ENCODE measurements around the gene FAM111B.
"Not testable (repeated sequence)": the region's sequence is repeated elsewhere in the genome, so short reads cannot be mapped to it uniquely, and the experiment has no call there.

Gene FAM111B, protein sequence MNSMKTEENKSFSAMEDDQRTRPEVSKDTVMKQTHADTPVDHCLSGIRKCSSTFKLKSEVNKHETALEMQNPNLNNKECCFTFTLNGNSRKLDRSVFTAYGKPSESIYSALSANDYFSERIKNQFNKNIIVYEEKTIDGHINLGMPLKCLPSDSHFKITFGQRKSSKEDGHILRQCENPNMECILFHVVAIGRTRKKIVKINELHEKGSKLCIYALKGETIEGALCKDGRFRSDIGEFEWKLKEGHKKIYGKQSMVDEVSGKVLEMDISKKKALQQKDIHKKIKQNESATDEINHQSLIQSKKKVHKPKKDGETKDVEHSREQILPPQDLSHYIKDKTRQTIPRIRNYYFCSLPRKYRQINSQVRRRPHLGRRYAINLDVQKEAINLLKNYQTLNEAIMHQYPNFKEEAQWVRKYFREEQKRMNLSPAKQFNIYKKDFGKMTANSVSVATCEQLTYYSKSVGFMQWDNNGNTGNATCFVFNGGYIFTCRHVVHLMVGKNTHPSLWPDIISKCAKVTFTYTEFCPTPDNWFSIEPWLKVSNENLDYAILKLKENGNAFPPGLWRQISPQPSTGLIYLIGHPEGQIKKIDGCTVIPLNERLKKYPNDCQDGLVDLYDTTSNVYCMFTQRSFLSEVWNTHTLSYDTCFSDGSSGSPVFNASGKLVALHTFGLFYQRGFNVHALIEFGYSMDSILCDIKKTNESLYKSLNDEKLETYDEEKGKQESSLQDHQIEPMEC

DNA sequence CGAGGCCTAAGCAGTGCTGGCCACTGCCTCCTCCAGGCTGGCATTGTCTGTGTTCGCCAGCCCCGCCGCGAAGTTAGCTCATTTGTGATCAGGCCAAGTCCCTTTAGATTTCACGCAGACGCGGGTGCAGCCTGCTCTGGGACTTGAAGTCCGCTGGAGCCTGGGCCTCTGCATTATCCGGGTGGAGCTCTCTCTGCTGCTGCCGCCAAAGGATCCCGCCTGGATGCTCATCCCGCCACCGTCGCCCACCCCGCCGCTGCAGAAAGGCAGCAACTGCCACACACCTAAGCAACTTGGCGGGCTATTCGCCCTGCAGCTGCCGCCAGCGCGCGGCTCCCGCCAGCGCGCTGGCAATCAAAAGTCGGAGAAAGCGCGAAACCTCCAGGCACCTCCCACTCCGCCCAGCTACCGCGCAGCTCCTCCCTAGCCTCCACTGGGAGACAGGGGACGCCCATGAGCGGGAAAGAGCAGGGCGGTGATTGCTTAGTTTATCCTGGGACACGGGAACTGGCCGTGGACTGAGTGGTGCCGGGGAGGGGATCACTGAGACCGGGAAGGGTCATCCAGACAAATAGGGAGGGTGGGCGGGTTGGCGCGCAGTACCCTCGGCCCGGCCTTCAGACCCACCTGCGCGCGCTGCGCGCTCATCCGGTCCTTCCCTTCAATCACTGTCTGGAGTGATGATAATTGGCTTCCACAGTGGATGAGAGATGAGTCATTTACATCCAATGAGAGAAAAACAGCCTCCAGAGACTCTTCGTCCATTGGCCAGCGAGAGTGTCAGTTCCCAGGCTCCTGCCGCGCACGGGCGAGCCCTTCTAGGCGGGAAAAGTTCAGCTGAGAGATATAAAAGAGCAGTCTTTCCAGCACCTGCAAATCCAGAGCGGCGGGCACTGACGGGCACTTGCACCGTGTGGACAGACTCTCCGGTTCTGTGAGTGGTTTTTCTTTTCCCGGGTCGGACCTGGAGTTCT is at the start of gene FAM111B:
Gene FAM111B, plus strand, starts transcription at position 875 of the 974 bp plus-strand sequence. CDS start 2,389 bp downstream, outside the sequence.
- peak; percentile 91 for DNase-seq

DNA sequence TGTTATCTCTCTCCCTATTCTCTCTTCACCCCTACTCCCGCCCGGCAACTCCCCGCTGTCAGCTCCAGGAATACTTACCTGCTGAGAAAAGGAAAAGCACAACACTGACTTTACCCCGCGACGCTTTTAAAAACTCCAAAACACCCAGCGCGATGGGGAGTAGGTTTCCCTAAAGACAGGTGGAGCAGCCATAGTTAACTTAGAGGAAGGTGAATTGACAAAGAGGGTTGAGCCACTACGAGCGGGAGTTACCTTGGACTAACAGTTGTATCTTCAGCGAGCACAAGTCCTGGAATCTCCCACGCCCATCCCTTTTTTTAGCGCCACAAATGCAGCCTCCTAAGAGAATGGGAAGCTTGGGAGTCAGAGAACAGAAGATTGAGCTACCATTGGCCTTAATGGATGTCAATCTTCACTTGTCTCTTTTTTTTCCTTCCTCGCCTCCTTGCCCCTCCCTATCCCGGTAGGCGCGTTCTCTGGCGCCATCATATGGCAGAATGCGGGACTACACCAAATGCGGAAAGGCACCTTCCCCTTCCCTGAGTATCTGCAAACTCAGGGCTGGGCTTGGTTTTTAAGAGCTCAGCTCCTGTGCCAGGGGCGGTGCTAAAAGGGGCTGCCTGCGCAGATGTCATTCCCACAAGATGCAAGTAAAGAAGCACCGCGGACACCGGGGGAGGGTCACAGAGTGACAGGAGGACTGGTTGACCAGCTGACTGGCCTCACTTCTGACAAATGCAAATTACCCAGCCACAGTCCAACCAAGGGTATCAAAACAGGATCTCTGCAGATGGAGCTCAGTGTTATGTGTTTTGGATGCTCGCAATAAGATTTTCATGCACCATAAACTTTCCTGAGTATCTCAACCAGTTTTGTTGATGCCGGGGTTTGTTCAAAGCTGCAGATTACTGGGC is 48.7 kb upstream of the FAM111B start:
- DNase-seq: peak; percentile 86

DNA sequence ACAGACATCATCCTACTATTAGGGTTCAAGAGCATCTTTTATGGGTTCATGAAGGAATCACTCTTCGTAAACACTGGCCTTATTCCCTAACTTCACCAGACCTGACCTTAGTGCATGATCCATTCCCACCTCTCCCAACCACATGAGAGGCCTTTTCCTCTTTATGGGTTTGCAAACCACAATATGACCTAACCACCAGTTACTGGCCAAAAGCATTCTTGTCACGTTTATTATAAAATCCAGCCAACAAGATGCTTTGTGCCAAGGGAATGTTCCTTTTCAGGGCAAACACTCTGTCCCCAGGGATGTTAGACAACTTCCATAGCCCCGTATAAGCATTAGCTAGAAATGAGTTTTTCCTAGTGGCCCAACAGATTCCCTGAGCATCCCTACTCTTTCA is 46.9 kb upstream of the FAM111B start:
- not testable (repeated sequence) for DNase-seq

DNA sequence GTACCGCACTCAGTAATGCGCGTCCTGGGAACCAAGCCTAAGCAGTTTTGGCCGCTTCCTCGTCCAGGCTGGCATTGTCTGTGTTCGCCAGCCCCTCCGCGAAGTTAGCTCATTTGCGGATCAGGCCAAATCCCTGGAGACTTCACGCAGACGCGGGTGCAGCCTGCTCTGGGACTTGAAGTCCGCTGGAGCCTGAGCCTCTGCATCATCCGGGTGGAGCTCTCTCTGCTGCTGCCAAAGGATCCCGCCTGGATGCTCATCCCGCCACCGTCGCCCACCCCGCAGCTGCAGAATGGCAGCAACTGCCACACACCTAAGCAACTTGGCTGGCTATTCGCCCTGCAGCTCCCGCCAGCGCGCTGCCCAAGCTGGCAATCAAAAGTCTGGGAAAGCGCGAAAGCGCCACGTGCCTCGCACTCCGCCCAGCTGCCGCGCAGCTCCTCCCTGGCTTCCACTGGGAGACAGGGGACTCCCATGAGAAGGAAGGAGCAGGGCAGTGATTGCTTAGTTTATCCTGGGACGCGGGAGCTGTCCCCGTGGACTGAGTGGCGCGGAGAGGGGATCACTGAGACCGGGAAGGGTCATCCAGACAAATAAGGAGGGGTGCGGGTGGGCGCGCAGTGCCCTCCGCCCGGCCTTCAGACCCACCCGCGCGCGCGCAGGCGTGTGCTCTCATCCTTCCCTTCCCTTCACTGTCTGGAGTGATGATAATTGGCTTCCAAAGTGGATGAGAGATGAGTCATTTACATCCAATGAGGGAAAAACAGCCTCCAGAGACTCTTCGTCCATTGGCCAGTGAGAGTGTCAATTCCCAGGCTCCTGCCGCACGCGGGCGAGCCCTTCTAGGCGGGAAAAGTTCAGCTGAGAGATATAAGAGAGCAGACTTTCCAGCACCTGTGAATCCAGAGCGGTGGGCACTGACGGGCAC is 44.2 kb upstream of the FAM111B start:
- no peak for DNase-seq

DNA sequence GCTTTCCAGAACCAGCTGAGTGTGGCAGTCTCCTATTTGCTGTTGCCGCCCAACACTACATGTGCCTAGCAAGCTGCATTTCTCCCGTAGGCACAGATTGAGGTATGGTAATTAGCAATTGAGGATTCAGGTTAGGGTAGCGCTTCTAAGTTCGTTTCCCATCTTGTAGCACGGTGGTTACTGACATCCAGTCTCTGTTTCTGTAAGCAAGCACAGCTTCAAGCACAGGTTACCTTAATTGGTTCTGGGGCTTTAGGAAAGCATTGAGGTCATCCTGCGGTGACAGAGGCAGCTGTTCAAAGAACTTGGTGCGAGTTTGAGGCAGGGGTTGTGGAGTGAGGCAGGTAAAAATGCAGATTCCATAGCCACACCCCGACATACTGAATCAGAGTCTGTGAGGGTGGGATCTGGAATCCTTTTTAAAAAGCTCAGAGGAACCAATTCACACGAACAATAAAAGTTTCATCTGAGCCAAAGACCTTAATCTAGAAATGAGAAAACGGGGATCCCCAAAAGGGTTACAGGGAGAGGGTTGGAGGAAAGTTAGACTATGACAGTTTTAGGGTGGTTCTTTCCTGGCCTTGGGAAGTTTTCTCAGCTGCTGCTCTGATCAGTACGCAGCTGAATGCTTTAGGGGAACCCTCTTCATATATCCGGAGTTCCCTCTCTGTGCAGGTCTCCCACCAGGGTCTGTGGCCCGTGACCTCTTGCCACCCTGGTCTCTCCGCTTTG is 42.9 kb upstream of the FAM111B start:
- DNase-seq: not testable (repeated sequence)

DNA sequence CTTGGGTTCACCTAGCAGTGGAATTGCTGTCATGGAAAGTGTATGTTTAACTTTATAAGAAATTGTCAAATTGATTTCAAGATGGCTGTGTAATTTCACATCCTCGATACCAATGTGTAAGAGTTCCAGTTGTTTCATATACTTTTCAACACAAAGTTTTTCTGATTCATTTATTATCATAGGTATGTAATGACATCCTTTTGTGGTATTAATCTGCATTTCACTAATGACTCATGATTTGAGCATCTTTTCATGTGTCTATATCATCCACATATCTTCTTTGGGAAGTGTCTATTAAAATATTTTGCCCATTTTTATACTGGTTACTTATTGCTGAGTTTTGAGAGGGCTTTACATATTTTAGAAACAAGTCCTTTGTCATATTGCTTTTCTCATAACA is 38.0 kb upstream of the FAM111B start:
- no peak for DNase-seq

DNA sequence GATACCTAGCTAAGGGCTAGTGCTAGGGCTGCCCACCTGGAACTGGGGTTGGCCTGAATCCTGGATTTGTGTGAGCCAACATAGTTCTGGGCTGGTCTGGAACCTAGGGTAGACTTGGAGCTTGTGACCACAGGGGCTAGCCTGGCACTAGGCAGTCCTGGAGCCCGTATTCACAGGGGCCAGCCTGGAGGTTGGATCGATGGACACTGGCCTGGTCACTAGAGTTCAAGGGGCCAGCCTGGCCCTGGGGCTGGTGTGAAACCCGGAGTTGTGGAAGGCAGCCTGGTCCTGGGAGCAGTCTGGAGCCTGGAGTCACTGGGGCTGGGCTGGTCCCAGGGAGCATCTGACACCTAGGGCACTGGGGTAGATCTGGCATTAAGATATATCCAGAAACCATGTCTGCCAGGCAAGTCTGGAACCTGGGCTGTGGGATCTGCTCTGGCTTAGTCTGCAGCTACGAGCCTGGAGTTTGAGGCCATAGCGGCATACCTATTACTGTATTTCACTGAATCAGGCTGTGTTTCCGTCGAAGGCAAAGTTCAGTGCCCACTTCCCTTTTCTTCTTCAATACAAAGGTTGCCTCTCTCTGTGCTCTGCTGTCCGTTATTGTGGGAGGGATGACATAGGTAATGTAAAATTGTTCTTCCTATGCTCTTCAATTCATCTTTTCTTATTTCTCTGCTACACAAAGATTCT is 30.0 kb upstream of the FAM111B start:
- DNase-seq: no peak

DNA sequence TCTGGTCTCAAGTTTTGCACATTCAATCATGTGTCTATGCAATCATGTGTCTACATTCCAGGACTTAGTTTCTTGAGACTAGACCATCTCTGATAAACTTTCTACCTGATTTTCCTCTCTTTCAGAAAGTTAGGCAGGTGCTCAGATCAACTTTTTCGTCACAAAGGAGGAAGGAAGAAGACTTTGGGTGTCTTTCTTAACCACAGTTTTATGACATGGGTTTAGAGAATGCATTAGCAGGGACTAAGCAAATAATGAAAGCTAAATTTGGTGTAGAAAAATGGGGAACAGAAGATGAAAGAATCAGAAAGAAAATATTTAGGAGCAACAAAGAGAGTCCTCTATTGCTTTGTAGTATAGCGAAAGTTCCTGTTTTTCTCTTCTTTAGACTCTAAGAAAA is 28.6 kb upstream of the FAM111B start:
- DNase-seq: no peak

DNA sequence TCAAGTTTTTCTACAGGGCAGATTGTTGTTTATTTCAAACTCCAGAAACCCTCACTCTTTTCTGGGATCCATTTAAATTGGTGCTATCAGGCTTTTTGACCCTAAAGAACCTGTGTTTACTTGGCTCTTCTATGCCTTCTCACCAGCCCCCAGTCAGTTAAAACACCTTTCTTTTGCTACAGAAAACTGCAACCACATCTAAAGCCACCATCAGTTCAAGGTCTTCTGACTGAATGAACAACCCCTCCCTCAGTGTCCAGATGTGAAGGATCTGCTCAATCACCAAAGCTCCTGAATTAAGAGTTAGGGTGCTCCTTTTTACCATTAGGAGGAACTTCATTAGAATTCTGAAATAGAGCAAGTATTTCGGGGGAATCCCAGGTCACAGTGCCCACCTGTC is 28.0 kb upstream of the FAM111B start:
- no peak for DNase-seq

DNA sequence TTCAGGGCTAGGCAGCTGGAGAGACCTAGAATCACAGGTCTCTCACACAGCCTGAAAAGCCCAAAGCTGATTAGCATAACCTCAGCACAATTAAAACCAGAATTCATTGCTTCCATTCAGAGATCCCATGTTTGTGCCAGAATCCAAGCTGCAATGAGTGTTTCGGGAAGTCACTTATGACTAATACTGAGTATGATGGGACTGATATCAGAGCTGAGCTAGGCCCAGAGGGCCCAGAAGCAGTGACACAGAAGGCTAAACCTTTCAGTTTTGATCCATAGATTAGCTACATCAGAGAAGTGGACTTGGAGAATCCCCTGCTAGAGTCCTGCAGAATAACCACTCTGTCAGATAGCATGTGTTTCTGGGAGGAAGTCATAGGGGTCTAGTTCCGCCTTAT is 26.6 kb upstream of the FAM111B start:
- not testable (repeated sequence) for DNase-seq

DNA sequence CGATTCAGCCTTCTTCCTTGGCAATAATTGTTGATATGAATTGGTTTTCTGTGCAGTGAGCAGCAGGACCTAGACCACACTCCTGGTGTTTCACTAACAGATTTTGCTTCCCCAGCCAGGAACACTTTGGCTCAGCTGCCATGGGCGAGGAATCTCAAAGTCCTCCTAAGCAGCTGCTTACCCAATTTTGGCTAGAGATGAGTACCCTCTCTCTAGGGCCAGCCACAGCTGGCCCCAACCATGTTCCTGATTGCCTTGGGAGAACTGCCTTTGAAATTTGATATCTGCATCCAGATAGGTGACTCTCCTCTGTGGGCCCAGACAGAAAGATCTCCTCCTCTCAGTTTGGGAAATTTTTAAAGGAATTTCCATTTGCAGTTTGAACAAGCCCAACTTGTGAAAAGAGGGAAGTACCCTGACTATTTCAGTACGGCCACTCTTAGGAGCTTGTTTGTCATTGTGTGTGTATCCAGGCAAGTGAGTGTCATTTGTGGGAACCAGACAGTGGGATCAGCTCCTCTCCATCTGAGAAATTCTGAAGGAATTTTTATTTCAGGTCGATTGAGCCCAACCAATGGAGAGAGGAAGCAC is 25.5 kb upstream of the FAM111B start:
- not testable (repeated sequence) for DNase-seq

DNA sequence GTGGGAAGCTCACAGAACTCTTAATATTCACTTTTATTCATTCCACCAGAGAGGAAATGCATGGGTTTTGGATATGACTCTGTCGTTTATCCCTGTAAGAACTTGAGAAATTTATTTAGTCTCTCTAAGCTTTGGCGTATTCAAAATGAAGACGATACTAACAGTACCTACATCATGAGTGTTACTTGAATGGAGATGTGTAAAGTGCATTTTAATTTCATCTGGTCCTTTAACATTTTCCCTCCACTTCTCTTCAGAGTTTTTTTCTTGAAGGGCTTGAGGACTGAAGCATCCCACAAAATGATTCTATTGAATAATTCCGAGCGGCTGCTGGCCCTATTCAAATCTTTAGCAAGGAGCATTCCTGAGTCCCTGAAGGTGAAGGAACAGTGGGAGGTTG is 21.0 kb upstream of the FAM111B start, which contains the start of gene GLYATL1B:
Gene GLYATL1B, plus strand, starts transcription at position 301 of the 400 bp plus-strand sequence. Its CDS starts 0 bp downstream, at position 301.
- not testable (repeated sequence) for DNase-seq

DNA sequence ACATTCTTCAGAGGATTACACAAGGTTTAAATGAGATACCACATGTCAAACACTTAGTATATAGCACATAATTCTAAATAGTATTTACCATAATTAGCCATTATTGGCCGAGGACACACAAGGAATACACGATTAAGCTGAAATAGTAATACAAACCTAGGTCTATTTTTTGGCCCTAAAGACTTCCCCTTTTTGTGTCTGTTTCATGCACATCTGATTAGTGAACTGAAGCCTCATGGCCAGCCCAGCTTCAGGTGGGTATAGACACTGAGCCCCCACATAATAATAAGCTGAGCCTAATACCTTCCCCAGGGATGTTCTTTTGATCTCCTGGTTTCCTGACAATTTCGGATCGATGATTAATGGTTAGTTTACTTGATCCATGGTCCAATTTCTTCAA is 18.9 kb upstream of the FAM111B start:
- no peak for DNase-seq

DNA sequence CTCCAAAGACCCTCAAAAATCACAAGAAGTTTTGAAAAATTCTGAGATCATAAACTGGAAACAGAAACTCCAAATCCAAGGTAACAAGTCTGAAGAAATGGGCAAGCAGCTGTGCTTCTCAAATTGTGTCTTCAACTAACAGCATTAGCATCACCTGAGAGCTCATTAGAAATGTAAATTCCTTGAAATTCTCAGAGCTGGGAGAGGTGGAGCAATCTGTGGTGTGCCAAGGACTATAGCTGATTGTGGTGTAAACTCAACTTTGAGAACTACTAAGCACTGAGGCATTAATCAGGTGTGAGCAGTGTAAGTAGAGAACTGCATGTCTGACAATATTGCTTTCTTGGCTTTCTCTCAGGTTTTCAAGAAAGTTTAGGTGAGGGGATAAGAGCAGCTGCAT is 13.5 kb upstream of the FAM111B start:
- not testable (repeated sequence) for DNase-seq

DNA sequence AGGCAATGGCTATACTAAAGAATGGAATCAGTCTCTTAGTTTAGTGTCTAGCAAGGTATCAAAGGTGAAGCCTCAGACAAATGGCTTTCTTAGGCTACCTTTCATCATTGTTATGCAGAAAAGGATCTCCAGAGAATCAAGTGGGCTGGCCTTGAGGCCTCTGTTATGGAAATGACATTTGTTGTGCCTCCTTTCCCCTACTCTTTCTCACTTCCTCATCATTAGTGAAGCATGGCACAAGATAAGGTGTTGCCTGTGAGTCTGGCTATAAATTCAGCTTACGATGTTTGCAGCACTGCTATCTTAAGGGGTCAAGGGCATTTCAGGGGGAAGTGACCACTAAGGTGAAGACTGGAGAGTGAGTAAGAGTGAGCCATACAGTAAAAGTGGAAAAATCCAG is 11.8 kb upstream of the FAM111B start:
- not testable (repeated sequence) for DNase-seq

DNA sequence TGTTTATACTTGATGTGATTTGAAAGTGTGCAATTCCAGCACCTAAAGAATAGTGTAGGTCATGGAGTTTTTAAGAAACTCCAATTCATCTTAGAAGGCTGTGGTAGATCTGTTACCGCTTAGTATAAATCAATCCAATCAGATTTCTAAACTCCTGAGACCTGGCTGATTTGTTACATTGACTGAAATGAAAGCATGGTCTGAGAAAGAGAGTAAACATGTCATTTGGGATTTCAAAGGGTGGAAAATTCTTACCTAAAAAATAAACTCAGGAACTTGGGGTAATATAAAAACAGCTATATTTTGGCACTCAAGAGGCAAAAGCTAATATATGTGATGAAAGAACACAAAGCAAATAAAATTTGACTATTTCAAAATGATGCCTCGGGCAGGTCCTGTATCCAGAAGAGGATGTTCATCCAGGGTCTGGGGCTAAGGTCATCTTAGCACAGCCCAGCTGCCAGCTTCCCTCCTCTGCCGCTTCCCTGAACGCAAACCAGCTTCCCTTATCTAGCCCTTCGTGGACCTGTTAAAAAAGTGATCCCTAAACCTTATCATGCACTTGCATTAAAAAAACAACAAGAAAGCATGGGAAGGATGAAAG is 11.0 kb upstream of the FAM111B start:
- not testable (repeated sequence) for DNase-seq

DNA sequence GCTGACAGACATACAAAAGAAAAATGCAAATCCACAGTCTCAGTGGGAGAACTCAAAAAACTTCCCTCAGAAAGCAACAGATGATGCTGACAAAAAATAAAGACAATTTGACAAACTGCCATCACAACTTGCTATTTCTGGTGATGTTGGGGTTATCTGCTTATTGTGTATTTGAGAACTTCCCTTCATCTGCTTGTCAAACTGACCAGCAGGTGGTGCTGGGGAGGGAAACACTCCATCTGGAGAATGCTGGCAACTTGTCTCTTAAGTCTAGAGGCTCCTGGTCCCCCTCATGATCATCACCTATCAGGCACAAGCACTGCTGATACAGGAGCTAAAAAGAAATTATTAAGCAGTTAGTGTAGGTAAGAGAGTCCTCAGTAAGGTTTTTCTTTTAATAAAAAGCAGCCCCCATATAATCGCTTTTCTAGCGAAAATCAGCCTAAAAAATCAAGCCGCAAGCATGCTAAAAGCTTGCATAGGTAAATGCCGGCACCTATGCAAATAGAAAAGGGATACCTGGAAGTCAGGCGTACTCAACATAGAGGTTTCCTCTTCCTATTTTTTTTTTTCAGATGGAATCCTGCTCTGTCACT is 9.8 kb upstream of the FAM111B start:
- peak; percentile 53 for DNase-seq

DNA sequence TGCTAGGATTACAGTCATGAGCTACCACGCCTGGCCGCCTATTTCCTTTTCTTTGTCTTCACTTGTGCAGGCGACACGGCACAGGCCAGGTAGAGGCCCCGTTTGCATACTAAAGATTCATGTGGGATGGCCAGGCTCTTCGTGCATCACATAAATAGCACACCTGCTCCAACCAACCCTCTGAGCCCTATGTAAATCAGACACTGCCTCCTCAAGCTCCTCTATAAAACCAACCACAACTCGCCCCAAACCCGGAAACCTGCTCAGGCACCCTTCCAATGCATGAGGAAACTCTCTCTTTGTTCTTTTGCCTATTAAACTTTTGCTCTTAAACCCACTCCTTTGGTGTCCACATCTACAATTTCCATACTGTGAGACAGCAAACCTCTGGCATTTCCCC is 9.1 kb upstream of the FAM111B start:
- DNase-seq: not testable (repeated sequence)
